ENCODE measurements around the gene FAM20A. TPM values are rescaled to one million over a fixed set of nuclear protein-coding genes. Genes with fewer than 3 reads are reported as not detected.

FAM20A gene
- total RNA-seq, 2 experiments from 2014 or later, result not detected

DNA sequence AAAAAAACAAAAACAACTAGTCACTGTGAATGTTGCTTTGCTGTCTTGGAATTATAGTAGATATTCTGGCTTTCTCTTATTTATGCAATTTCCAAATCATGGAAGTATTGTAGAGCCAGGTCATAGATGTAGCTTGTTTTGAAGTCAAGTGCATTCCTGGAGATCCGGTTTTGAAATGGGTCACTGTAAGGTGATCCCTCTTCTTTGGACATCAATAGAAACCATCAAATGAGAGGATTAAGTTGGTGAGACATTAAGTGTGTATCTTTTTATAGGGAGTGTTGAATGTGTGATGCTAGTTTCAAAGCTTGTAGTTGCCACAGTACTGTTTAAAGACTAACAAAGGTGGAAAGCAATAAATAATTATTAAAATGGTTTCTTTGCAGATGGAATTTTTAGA is 84.4 kb downstream of the FAM20A start:
- no peak overlapping the region for H3K4me3 Mint-ChIP-seq
- TF ChIP-seq, protein P1, sequence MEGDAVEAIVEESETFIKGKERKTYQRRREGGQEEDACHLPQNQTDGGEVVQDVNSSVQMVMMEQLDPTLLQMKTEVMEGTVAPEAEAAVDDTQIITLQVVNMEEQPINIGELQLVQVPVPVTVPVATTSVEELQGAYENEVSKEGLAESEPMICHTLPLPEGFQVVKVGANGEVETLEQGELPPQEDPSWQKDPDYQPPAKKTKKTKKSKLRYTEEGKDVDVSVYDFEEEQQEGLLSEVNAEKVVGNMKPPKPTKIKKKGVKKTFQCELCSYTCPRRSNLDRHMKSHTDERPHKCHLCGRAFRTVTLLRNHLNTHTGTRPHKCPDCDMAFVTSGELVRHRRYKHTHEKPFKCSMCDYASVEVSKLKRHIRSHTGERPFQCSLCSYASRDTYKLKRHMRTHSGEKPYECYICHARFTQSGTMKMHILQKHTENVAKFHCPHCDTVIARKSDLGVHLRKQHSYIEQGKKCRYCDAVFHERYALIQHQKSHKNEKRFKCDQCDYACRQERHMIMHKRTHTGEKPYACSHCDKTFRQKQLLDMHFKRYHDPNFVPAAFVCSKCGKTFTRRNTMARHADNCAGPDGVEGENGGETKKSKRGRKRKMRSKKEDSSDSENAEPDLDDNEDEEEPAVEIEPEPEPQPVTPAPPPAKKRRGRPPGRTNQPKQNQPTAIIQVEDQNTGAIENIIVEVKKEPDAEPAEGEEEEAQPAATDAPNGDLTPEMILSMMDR (IDR thresholded peaks at IDR 0.05), result no peak
- CTCF ChIA-PET, result no interaction called here
- ATAC-seq (no peak), DNase-seq (no peak)
- H3K27me3 Mint-ChIP-seq, result no peaks in the 10 kb centered on the region
- intact Hi-C loops (cut with micrococcal nuclease), result no loop called here
- peaks cover 44% of the 10 kb centered on the region for H3K4me1 Mint-ChIP-seq (ENCODE audit: low read depth)
- peaks cover 53% of the 10 kb centered on the region for H3K36me3 Mint-ChIP-seq (ENCODE audit: low read depth)
- H3K9me3 Mint-ChIP-seq, result no peaks in the 10 kb centered on the region
- H3K27ac Mint-ChIP-seq, result no peak overlapping the region
- POLR2A ChIA-PET, result no interaction called here

GRCh38 chr17:68514831-68515635 is 86.1 kb downstream of the FAM20A start:
- H3K9me3 Mint-ChIP-seq, result no peaks in the 10 kb centered on the region
- POLR2A ChIA-PET, result no interaction called here
- ATAC-seq, result no peak
- H3K4me3 Mint-ChIP-seq, result no peak overlapping the region
- H3K36me3 Mint-ChIP-seq (ENCODE audit: low read depth), result peaks cover 53% of the 10 kb centered on the region
- no peaks in the 10 kb centered on the region for H3K27me3 Mint-ChIP-seq
- CTCF ChIA-PET, result interaction anchor here (1.0 kb wide), 1 partner anchor 13 kb away, joined by 4 read pairs; no protein-coding TSS in a partner anchor
- peaks cover 55% of the 10 kb centered on the region for H3K4me1 Mint-ChIP-seq (ENCODE audit: low read depth)
- no peak overlapping the region for H3K27ac Mint-ChIP-seq
- no peak for DNase-seq
- intact Hi-C loops (cut with micrococcal nuclease), result no loop called here
- TF ChIP-seq, protein P1 (IDR thresholded peaks at IDR 0.05), result no peak

GRCh38 chr17:68513932-68514331 is 87.2 kb downstream of the FAM20A start:
- intact Hi-C loops (cut with micrococcal nuclease), result no loop called here
- H3K27me3 Mint-ChIP-seq, result no peaks in the 10 kb centered on the region
- peak overlapping the region; percentile 97 for H3K4me3 Mint-ChIP-seq
- peak overlapping the region; percentile 96 for H3K27ac Mint-ChIP-seq
- TF ChIP-seq, protein P1 (IDR thresholded peaks at IDR 0.05), result no peak
- no peaks in the 10 kb centered on the region for H3K9me3 Mint-ChIP-seq
- POLR2A ChIA-PET, result no interaction called here
- peaks cover 46% of the 10 kb centered on the region for H3K36me3 Mint-ChIP-seq (ENCODE audit: low read depth)
- ATAC-seq (no peak), DNase-seq (no peak)
- CTCF ChIA-PET, result no interaction called here
- H3K4me1 Mint-ChIP-seq (ENCODE audit: low read depth), result peaks cover 53% of the 10 kb centered on the region

DNA sequence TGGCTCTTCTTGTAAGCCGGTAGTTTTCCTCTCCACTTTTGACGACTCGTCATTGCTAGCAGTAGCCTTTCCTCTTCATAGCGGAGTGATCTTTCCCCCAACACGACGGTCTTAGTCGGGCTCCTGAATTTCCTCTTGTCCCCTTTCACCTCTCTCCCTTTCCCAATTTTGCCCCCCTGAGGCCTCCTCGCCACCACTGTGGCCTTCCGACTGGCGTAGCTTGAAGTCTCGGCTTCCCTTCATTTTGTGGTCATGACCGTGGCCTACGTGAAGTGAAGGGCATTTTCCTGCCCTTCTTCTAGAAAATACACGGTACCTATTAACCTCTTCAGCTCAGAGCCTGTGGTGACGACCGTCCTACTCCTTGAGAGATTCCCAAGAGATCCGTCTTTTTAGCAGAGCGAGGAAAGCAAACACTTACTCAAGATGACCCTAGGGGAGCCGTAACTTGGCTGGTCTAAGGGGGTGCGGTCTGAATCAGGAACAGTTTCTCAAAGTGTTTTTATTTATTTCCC is 88.2 kb downstream of the FAM20A start:
- Mint-ChIP-seq H3K27me3 (no peaks in the 10 kb centered on the region), H3K27ac (peak overlapping the region; percentile 96), H3K36me3 (ENCODE audit: low read depth) (peaks cover 38% of the 10 kb centered on the region), H3K9me3 (no peaks in the 10 kb centered on the region), H3K4me1 (ENCODE audit: low read depth) (peaks cover 54% of the 10 kb centered on the region), H3K4me3 (peak overlapping the region; percentile 97)
- ChIA-PET POLR2A (interaction anchor here (0.6 to 1.2 kb wide), 5 partner anchors 10 to 537 kb away, joined by 3 to 4 read pairs (median 3); no protein-coding TSS in a partner anchor), CTCF (interaction anchor here (1.8 kb wide), 1 partner anchor 21 kb away, joined by 6 read pairs; no protein-coding TSS in a partner anchor)
- DNase-seq, result peak; percentile 20
- intact Hi-C loops (cut with micrococcal nuclease), result no loop called here
- TF ChIP-seq, protein P1 (IDR thresholded peaks at IDR 0.05), result no peak
- ATAC-seq, result peak; percentile 2
